ENCODE measurements around the gene MPO.

The MPO gene

DNA sequence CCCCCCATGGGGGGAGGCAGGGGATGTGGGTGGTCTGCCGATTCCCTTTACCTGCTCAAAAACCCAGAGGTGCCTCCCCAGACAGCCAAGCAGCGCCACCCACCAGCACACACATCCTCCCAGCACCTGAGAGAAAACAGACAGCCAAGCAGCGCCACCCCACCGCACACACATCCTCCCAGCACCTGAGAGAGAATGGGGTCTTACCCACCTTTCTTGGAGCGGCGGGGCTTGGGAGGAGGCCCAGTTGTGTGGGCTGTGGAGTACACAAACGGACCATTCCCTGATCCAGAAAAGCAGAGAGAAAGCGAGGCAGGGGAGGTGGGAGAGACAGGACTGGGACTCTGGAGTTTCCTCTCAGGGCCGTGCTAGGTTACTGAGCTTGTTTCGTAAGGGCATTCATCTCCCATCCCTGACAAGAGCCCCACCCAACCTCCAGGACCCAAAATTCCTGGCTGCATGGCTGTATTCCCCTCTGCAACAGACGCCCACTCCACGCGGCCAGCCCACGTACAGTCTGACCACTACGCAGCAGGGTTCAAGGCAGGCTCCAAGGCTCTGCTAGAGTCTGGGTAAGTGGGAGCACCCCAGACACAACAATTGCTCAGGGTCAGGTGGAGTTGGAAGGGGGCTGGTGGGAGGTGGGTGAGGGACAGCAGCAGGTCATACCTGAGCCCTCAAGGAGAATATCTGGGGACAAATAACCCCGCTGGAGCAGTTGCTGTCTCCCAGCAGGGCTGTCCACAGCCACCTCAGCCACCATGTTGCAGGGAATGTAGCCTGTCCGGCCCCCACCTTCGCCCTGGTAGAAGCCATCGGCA, 25.6 kb upstream of the MPO start:
- no peak for DNase-seq

DNA sequence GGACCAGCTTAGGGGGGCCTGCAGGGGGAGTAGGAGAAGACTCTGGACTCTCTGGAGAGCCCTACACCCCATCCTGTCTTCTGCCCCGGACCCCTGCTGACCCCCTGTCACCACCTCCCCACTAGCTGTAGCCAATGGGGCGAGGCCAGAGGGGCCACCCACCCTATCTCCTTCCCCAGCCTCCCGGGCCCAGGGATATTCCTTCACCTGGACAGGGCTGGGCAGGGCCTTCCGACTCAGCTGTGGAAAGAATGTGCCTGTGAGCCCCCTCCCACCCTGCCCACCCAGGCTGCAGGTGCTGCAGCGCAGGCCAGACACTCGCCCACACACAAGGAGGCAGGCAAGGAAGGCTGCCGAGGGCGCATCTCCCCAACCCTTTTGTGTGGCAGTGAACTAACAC, 24.9 kb upstream of the MPO start:
- DNase-seq = no peak

- no peak for DNase-seq
Observed at GRCh38 chr17:58304750-58305486, 24.2 kb upstream of the MPO start.

GRCh38 chr17:58303971-58304749, 23.4 kb upstream of the MPO start:
- DNase-seq = peak; percentile 17 to 39

DNA sequence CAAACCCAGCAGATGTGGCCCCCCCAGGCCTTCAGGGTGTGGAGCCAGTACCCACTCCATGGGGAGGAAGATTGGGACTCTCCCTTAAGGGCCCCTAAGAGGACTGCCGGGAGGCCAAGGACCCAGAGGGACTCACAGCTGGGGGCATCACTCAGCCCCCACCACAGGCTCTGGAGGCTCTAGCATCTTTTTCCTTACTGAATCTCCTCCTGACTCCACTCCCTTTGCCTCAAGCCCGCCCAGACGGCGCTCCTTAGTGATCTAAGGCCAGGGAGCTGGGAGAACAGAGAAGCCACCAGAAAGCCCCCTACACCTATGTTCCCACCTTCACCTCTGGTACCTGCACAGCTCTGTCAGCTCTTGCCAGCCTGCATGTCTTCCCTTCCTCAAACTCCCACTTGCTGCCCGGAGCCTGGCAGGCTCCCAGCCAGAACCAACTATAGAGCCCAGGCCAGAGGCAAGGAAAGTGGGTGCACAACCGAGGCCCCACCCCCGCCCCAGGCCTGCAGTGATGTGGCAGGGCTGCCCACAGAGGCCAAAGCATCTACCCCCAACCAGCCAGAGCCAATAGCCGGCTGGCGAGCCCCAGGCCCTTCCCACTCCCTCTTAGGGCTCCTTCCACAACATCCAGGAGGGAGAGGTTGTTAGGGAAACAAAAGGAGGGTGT, 22.3 kb upstream of the MPO start:
- no peak for DNase-seq

GRCh38 chr17:58302171-58302918, 21.6 kb upstream of the MPO start:
- DNase-seq = no peak

- no peak for DNase-seq
Observed at GRCh38 chr17:58301504-58302150, 20.9 kb upstream of the MPO start.

- no peak for DNase-seq
Observed at GRCh38 chr17:58300336-58300735, 19.6 kb upstream of the MPO start.

GRCh38 chr17:58294034-58294433, 13.3 kb upstream of the MPO start:
- DNase-seq = no peak

- no peak for DNase-seq
Observed at GRCh38 chr17:58291246-58291645, 10.5 kb upstream of the MPO start.

- DNase-seq = no peak
Observed at GRCh38 chr17:58289869-58290268, 9.1 kb upstream of the MPO start.

DNA sequence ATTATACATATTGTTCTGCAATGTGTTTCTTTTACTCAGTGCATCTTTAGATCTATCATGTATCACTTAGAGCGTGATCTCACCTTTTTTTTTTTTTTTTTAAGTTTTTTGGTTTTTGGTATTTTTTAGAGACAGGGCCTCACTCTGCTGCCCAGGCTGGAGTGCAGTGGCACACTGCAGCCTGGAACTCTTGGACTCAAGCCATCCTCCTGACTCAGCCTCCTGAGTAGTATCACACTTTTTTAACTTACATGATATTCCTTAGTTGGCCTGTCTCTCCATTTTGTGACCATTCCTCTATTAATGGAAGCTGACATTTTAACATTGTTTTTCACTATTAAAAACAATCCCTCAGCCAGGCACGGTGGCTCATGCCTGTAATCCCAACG, 4.7 kb upstream of the MPO start:
- no peak for DNase-seq

DNA sequence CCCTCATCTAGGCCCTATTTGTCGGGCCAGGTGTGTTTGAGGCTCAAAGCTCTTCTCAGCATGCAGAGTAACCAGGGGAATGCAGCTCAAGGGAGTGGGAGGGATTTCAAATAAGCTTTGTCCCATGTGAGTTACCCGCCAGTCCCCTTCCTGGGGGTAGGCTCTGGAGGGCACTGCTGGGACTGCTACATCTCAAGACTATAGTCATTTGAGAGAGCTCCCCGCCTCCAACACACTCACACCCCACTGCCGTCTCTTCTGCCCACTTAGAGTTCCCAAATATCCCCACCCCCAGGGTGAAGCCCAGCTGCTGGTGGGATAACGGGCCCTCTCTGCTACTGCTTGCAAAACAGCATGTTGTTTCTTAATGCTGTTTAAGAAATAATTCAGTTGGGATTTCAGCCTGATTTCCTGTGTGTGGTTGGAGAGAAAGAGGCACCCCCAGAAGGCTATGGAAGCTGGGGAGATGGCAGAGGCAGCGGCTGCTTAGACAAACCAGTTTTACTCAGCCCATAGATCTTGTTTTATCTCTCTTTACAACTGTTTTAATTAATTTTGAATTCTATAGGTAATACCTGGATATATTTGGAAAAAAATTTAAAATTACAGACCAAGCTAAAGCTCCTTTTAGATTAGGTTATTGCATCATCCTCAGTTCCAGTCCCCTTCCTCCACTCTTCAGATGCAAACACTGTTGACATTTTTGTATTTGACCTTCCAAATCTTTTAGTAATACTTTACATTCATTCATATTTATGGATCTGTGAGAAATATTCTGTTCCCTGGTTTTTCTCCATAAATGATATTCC, 4.1 kb upstream of the MPO start:
- no peak for DNase-seq

GRCh38 chr17:58283674-58284612, 3.2 kb upstream of the MPO start:
- no peak for DNase-seq

- no peak for DNase-seq
Observed at GRCh38 chr17:58282442-58282841, 1.7 kb upstream of the MPO start.

DNA sequence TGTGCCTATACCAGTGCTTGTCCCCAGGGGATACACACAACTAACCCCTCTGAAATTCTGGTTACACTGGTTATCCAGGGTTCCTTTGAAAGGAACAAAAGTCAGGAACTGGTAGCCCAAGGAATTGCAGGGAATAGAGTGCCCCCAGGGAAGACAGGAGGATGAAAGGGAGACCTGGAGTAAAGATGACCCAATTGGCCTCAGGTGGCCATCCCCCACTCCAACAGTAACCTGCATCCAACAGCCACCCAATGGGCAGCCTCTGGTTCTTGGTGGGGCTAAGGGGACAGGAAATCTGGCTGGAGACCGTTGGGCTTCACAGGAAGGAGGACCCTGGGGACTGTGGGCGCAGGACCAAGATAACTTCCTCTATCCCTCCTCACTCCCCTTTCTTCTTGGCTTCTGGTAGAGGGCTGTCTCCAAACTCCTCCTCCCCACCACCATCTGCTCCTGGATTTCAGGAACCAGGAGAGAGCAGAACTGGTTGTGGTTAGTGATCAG, 826 bp upstream of the MPO start:
- DNase-seq = no peak

- no peak for DNase-seq
Observed at GRCh38 chr17:58279736-58280479, 827 bp downstream of the MPO start.

DNA sequence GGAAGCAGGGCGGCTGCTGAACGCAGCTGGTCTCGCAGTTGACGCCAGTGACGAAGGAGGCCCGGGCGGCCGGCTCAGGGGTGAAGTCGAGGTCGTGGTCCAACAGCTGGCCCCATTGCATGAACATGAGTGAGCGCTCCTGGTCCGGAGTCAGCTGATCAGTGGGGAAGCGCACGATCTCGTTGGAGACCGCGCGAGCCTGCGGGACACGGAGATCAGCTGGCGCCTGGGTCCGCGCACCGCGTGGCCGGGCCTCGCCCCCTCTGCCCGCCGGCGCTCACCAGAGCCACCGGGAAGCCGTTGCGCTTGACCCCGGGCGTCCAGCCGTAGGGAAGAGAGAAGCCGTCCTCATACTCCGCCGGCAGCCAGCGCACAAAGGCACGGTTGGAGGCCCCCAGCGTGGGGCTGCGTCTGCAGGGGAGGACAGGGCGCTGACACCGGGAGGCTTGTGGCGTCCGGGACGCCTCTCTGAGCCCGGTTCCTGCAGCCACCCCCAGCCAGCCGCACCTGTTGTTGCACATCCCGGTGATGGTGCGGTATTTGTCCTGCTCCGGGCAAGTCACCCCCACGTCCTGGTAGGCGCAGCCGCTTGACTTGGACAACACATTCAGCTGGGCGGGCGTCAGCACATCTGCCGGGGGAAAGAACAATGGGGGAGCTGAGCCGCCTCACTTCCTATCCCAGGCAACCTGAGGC, 1.6 kb downstream of the MPO start:
- no peak for DNase-seq
